HG03095 (cell line): ENCODE data around the gene TRIM38.
"Not testable (repeated sequence)": the region's sequence is repeated elsewhere in the genome, so short reads cannot be mapped to it uniquely, and the experiment has no call there.

Source experiments
- ATAC-seq: cut with Tn5 transposase; IDR thresholded peaks from one replicate; pipeline ENCODE4 v1.9.1; 2021; ENCODE audit warnings: moderate library complexity; ENCODE audit not compliant: unreplicated experiment

The TRIM38 gene

DNA sequence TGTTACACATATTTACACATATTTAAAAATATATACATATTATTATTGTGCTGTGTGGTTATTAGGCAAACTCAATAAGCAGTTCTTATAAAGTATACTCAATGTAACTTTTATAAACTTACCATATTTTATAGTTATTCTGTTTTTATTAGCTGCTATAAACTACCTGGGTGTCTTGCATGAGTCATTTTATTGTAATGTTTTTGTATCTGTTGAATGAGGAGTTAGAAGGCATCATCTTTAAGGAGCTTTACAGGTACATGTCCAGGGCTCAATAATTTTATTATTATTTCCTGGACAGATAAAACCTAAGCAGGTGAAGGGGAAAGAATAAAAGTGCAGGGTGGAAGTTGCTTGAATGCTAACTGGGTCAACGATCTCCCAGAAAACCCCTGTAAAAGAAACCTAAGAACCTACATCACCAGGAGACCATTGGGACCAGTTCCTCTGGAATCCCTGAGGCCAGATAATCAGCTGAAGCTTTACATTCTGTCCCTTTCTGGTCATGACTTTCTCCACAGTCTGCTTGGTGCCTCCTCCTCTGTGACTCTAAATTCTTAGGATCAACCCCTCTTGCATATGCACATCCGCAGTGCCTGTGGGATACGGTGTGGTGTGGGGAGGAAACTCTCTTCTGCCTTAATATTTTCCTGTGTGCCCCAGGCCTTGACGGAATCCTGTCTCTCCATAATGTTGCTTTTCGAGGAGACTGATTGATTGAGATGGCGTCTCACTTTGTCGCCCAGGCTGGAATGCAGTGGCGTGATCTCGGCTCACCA, 38.0 kb downstream of the TRIM38 start:
- ATAC-seq, result no peak

- no peak for ATAC-seq
Observed at GRCh38 chr6:26003102-26003694, 40.6 kb downstream of the TRIM38 start.

DNA sequence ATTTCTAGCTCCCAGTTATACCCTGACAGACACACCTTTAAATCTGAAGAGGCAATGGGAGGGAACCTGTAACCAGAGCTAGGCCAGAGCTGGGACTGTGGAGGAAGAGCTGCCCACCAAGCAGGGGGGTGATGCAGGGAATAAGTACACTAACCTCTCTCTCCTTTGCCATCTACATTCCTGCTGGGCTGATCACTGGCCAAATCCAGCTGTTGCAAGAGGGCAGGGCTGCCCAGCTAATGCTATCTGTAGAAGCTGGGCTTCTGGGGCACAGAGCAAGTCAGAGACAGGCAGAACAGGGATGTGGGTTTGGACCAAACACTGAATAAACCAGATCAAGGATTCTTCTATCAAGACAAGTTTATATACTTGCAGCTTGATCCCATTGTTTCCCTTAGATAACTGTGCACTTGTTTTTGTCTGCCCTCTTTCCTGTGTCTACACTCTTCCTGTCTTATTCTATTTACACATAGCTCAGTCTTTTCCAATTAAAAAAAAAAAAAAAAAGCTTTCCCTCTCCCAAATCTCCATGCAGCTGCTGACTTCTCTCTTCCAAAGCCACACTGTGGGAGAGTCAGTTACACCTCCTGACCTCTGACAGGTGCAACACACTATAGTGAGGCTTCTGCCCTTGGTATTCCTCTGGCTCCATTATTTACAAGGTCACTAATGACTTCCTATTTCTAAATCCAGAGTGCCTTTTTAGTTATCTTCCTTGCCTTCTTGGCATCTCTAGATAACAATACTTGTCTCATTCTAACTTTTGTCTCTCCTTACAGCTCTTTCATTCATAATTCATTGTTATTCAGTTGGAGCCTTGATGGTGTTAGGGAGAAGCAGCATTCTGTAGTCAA, 43.7 kb downstream of the TRIM38 start:
- ATAC-seq, result no peak

DNA sequence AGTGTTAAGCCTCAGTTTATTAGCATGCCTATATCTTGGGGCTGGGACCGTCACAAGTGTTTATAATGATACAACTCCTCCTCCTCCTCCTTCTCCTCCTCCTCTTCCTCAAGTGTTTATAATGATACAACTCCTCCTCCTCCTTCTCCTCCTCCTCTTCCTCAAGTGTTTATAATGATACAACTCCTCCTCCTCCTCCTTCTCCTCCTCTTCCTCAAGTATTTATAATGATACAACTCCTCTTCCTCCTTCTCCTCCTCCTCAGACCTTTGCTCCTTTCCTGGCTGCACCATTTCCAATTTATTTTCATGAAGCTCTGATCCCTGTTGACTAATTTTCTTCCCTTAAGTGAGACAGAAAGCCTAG, 44.3 kb downstream of the TRIM38 start:
- ATAC-seq, result not testable (repeated sequence)

- no peak for ATAC-seq
Observed at GRCh38 chr6:26008470-26008869, 45.9 kb downstream of the TRIM38 start.

GRCh38 chr6:26009817-26010216, 47.2 kb downstream of the TRIM38 start:
- no peak for ATAC-seq

- no peak for ATAC-seq
Observed at GRCh38 chr6:26012061-26012460, 49.5 kb downstream of the TRIM38 start.

DNA sequence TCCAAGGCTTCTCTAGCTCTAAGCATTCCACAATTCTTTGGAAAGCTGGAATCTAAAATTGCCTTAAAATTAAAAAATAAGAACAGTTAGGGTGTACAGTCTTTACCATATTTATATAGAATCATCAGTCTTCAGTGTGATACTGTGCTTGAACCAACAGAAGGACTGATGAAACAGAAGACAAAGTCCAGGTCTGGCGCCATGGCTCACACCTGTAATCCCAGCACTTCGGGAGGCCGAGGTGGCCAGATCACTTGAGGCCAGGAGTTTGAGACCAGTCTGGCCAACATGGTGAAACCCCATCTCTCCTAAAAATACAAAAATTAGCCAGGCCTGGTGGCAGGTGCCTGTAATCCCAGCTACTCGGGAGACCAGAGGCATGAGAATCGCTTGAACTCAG, 51.8 kb downstream of the TRIM38 start:
- ATAC-seq, result not testable (repeated sequence)

- ATAC-seq, result no peak
Observed at GRCh38 chr6:26016245-26016962, 53.8 kb downstream of the TRIM38 start.

- ATAC-seq, result no peak
Observed at GRCh38 chr6:26016963-26017631, 54.5 kb downstream of the TRIM38 start.

GRCh38 chr6:26017632-26017966, 55.0 kb downstream of the TRIM38 start:
- ATAC-seq, result no peak

DNA sequence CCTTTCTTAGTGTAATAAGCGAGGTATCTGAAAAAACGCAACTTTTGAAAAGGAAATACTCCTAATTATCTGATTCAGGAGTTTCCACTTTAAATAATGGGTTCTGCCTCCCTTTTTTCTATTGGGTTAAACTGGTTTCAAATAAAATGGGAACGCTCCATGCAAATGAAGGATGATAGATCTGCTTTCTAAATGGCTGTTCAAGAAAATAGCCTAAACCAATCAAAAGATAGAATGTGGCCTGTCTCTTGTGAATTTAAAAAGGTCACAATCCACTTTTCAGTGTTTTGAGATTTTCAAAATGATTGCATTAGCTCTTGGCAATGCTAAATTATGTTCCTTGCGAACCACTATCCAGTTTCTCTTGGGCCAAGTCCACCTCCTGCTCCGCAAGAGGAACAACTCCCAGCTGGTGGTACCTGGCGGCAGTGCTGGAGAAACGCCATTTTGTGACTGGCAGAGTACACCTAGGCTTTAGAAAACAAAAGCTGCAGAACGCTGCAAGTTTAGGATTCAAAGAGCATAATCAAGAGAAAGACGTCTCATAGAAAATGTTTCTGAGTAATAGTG, 56.7 kb downstream of the TRIM38 start:
- ATAC-seq, result no peak

GRCh38 chr6:26019967-26020328, 57.3 kb downstream of the TRIM38 start:
- ATAC-seq, result no peak

- ATAC-seq, result peak; percentile 46
Observed at GRCh38 chr6:26020329-26021000, 57.9 kb downstream of the TRIM38 start.

- peak; percentile 5 for ATAC-seq
Observed at GRCh38 chr6:26021001-26021349, 58.4 kb downstream of the TRIM38 start.

DNA sequence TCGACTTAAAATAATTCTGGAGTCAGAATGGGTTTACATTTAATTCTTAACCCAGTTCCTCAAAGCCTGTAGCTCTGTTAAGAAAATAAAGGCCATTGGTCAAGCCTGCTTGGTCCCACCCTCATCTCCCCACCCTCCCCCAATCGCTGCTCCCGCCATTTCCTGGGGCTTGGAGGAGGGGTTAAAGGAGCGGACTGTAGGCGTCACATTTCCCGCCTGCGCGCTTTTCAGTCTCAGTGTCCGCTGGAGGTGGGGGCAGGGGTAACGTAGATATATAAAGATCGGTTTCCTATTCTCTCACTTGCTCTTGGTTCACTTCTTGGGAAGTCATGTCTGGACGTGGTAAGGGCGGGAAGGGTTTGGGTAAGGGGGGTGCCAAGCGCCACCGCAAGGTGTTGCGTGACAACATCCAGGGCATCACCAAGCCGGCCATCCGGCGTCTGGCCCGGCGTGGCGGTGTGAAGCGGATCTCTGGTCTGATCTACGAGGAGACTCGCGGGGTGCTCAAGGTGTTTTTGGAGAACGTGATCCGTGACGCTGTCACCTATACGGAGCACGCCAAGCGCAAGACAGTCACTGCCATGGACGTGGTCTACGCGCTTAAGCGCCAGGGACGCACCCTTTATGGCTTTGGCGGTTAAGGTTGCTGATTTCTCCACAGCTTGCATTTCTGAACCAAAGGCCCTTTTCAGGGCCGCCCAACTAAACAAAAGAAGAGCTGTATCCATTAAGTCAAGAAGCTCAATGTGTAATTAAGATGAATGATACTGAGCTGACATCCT, 58.9 kb downstream of the TRIM38 start:
- peak; percentile 61 for ATAC-seq

- no peak for ATAC-seq
Observed at GRCh38 chr6:26022132-26022472, 59.5 kb downstream of the TRIM38 start.

DNA sequence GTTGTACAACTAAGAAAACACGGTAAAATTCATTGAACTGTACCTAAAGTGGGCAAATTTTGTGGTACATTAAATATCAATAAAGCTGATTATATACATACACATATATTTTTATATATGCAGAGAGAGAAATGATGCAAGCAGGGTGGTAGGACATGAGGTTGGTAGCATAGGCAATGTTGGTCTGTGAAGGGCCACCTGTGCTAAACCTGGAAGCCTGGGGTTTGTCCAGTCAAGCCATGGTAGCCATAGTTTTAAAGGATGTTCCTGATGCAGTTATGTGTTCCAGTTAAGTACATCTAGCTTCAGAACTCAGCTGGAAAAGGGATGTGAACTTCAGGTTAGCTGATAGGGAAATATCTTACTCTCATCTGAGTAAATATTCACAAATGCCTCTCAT, 60.1 kb downstream of the TRIM38 start:
- ATAC-seq, result no peak

GRCh38 chr6:26024651-26025046, 62.0 kb downstream of the TRIM38 start:
- no peak for ATAC-seq
